Hypothalamus (tissue), 51 donors: ENCODE results near the gene FAM228B.

Experiments
- DNase-seq, 51 donors: peaks; one replicate each; lab custom pipeline; 2025; lab: John Stamatoyannopoulos, UW

Gene FAM228B

GRCh38 chr2:24152413-24153197 lies 29.3 kb downstream of the FAM228B start:
- no peak for DNase-seq

GRCh38 chr2:24153478-24153877 lies 30.2 kb downstream of the FAM228B start:
- DNase-seq, result peak in 1 of 51 donors; percentile 3

GRCh38 chr2:24158131-24158530 lies 34.9 kb downstream of the FAM228B start:
- no peak for DNase-seq

- DNase-seq, result no peak
Observed at GRCh38 chr2:24159708-24160107, 36.4 kb downstream of the FAM228B start.

- no peak for DNase-seq
Observed at GRCh38 chr2:24160761-24161160, 37.5 kb downstream of the FAM228B start.

GRCh38 chr2:24162494-24162893 lies 39.2 kb downstream of the FAM228B start:
- DNase-seq, result no peak

- no peak for DNase-seq
Observed at GRCh38 chr2:24163186-24163585, 39.9 kb downstream of the FAM228B start.

GRCh38 chr2:24163601-24164000 lies 40.3 kb downstream of the FAM228B start:
- no peak for DNase-seq

GRCh38 chr2:24164416-24164973 lies 41.2 kb downstream of the FAM228B start:
- no peak for DNase-seq

- no peak for DNase-seq
Observed at GRCh38 chr2:24169023-24169422, 45.8 kb downstream of the FAM228B start.

- DNase-seq, result no peak
Observed at GRCh38 chr2:24174851-24175277, 51.6 kb downstream of the FAM228B start, which contains the start of gene FAM228A. FAM228A (plus strand) TSS chr2:24175053; CDS start chr2:24175481, 428 bp downstream.

- DNase-seq, result no peak
Observed at GRCh38 chr2:24175631-24176187, 52.4 kb downstream of the FAM228B start.

GRCh38 chr2:24176326-24176725 lies 53.1 kb downstream of the FAM228B start:
- no peak for DNase-seq

- DNase-seq, result no peak
Observed at GRCh38 chr2:24179683-24180082, 56.4 kb downstream of the FAM228B start.

- DNase-seq, result no peak
Observed at GRCh38 chr2:24181849-24182248, 58.6 kb downstream of the FAM228B start.

GRCh38 chr2:24182507-24182906 lies 59.2 kb downstream of the FAM228B start:
- no peak for DNase-seq

- DNase-seq, result no peak
Observed at GRCh38 chr2:24183366-24184069, 60.2 kb downstream of the FAM228B start.

GRCh38 chr2:24189551-24189950 lies 66.3 kb downstream of the FAM228B start:
- no peak for DNase-seq

- DNase-seq, result no peak
Observed at GRCh38 chr2:24190503-24190902, 67.2 kb downstream of the FAM228B start.

GRCh38 chr2:24191156-24191555 lies 67.9 kb downstream of the FAM228B start:
- DNase-seq, result no peak

GRCh38 chr2:24191848-24192247 lies 68.6 kb downstream of the FAM228B start:
- no peak for DNase-seq
